GM19238 (cell line): ENCODE measurements around the gene OR8G1.
"Not testable (repeated sequence)": the region's sequence is repeated elsewhere in the genome, so short reads cannot be mapped to it uniquely, and the experiment has no call there.

Experiments used
- DNase-seq: peaks from one replicate; pipeline ENCODE4 v3.0.0; 2011; ENCODE audit warnings: low spot score; ENCODE audit not compliant: insufficient read length

Gene OR8G1

GRCh38 chr11:124238512-124238911, 2.4 kb upstream of the OR8G1 start:
- no peak for DNase-seq

- not testable (repeated sequence) for DNase-seq
Measured at GRCh38 chr11:124249869-124250268, 9.0 kb downstream of the OR8G1 start.

- DNase-seq, result no peak
Measured at GRCh38 chr11:124256076-124256475, 15.2 kb downstream of the OR8G1 start, which contains the start of gene OR8G5. TSS of gene OR8G5 (plus strand) at chr11:124256376. CDS start at chr11:124264932, 8,556 bp downstream.

GRCh38 chr11:124265041-124265440, 24.1 kb downstream of the OR8G1 start:
- DNase-seq, result not testable (repeated sequence)

- not testable (repeated sequence) for DNase-seq
Measured at GRCh38 chr11:124270886-124271285, 30.0 kb downstream of the OR8G1 start.

- DNase-seq, result no peak
Measured at GRCh38 chr11:124274000-124274399, 33.1 kb downstream of the OR8G1 start.

GRCh38 chr11:124276081-124276480, 35.2 kb downstream of the OR8G1 start:
- no peak for DNase-seq

- no peak for DNase-seq
Measured at GRCh38 chr11:124277207-124277606, 36.3 kb downstream of the OR8G1 start.

GRCh38 chr11:124277804-124278203, 36.9 kb downstream of the OR8G1 start:
- no peak for DNase-seq

GRCh38 chr11:124278261-124278660, 37.4 kb downstream of the OR8G1 start:
- no peak for DNase-seq

GRCh38 chr11:124285610-124286344, 44.9 kb downstream of the OR8G1 start:
- no peak for DNase-seq

GRCh38 chr11:124294687-124295086, 53.8 kb downstream of the OR8G1 start:
- no peak for DNase-seq

- no peak for DNase-seq
Measured at GRCh38 chr11:124296016-124296415, 55.1 kb downstream of the OR8G1 start.

GRCh38 chr11:124297921-124298320, 57.0 kb downstream of the OR8G1 start:
- no peak for DNase-seq

GRCh38 chr11:124301548-124301947, 60.7 kb downstream of the OR8G1 start:
- no peak for DNase-seq

- no peak for DNase-seq
Measured at GRCh38 chr11:124302347-124303125, 61.6 kb downstream of the OR8G1 start.
